ENCODE results near the gene NXT1.

Gene NXT1

GRCh38 chr20:23311947-23312506 lies 38.6 kb upstream of the NXT1 start:
- no peaks in the 10 kb centered on the region for H3K36me3 ChIP-seq (ENCODE audit: control insufficient read depth, low read depth, low read length)
- H3K4me1 ChIP-seq (ENCODE audit: control insufficient read depth, low read depth, low read length): no peaks in the 10 kb centered on the region
- H3K9ac ChIP-seq (ENCODE audit: low read length): no peak overlapping the region
- no peaks in the 10 kb centered on the region for H3K27me3 ChIP-seq (ENCODE audit: control insufficient read depth, insufficient read depth, low read length)
- H3K4me3 ChIP-seq (ENCODE audit: low read length): no peak overlapping the region
- H3K27ac ChIP-seq (ENCODE audit: low read length): no peak overlapping the region
- no peaks in the 10 kb centered on the region for H3K9me3 ChIP-seq (ENCODE audit: control insufficient read depth, low read depth, low read length)

GRCh38 chr20:23313271-23313670 lies 37.3 kb upstream of the NXT1 start:
- Histone ChIP-seq H3K9ac (ENCODE audit: low read length) (no peak overlapping the region), H3K36me3 (ENCODE audit: control insufficient read depth, low read depth, low read length) (no peaks in the 10 kb centered on the region), H3K4me1 (ENCODE audit: control insufficient read depth, low read depth, low read length) (no peaks in the 10 kb centered on the region), H3K4me3 (ENCODE audit: low read length) (no peak overlapping the region), H3K27me3 (ENCODE audit: control insufficient read depth, insufficient read depth, low read length) (no peaks in the 10 kb centered on the region), H3K9me3 (ENCODE audit: control insufficient read depth, low read depth, low read length) (no peaks in the 10 kb centered on the region), H3K27ac (ENCODE audit: low read length) (no peak overlapping the region)

DNA sequence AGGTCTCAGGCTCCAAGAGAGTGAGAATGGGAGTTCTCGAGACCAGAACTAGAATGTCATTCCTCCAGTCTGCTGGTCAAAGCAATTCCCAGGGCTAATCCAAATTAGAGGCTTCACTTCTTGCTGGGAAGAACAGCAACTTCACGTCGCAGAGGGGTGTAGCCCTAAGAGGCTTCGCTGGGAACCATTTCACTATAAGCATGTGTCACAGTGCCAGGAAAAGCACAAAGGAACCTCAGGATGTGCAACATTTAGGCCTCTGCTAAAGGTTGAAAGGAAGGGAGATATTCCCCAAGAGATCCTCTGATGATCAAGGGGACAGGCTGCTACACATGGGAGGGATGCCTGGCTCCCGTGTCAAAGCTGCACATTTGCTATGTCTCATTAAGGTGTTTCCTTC lies 35.9 kb upstream of the NXT1 start:
- Histone ChIP-seq H3K9me3 (ENCODE audit: control insufficient read depth, low read depth, low read length) (no peaks in the 10 kb centered on the region), H3K27ac (ENCODE audit: low read length) (no peak overlapping the region), H3K4me3 (ENCODE audit: low read length) (no peak overlapping the region), H3K9ac (ENCODE audit: low read length) (no peak overlapping the region), H3K36me3 (ENCODE audit: control insufficient read depth, low read depth, low read length) (no peaks in the 10 kb centered on the region), H3K4me1 (ENCODE audit: control insufficient read depth, low read depth, low read length) (no peaks in the 10 kb centered on the region), H3K27me3 (ENCODE audit: control insufficient read depth, insufficient read depth, low read length) (no peaks in the 10 kb centered on the region)

DNA sequence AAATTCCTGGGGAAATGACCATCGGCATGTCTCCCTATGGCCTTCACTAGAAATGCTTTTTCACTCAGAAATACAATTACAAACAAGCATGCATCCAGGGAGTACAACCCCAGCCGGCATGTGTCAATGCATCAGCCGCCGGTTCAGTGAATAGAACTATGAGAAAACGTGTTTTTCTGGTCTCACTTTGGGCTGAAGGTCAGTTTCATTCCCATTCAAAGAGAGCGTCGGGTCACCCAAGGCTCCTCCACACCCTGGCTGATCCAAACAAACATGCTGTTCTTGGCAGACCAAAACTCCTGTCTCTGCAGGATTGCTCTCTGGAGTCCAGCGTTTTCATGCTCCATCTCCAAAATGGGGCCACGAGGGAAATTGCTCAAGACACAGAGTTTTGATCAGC lies 35.5 kb upstream of the NXT1 start:
- H3K9me3 ChIP-seq (ENCODE audit: control insufficient read depth, low read depth, low read length): no peaks in the 10 kb centered on the region
- H3K4me3 ChIP-seq (ENCODE audit: low read length): no peak overlapping the region
- no peak overlapping the region for H3K27ac ChIP-seq (ENCODE audit: low read length)
- no peaks in the 10 kb centered on the region for H3K27me3 ChIP-seq (ENCODE audit: control insufficient read depth, insufficient read depth, low read length)
- no peak overlapping the region for H3K9ac ChIP-seq (ENCODE audit: low read length)
- H3K4me1 ChIP-seq (ENCODE audit: control insufficient read depth, low read depth, low read length): no peaks in the 10 kb centered on the region
- H3K36me3 ChIP-seq (ENCODE audit: control insufficient read depth, low read depth, low read length): no peaks in the 10 kb centered on the region

GRCh38 chr20:23316626-23317025 lies 34.0 kb upstream of the NXT1 start:
- Histone ChIP-seq H3K4me3 (ENCODE audit: low read length) (no peak overlapping the region), H3K27ac (ENCODE audit: low read length) (no peak overlapping the region), H3K27me3 (ENCODE audit: control insufficient read depth, insufficient read depth, low read length) (no peaks in the 10 kb centered on the region), H3K9ac (ENCODE audit: low read length) (no peak overlapping the region), H3K36me3 (ENCODE audit: control insufficient read depth, low read depth, low read length) (no peaks in the 10 kb centered on the region), H3K9me3 (ENCODE audit: control insufficient read depth, low read depth, low read length) (no peaks in the 10 kb centered on the region), H3K4me1 (ENCODE audit: control insufficient read depth, low read depth, low read length) (no peaks in the 10 kb centered on the region)

GRCh38 chr20:23317081-23317480 lies 33.5 kb upstream of the NXT1 start:
- Histone ChIP-seq H3K27me3 (ENCODE audit: control insufficient read depth, insufficient read depth, low read length) (no peaks in the 10 kb centered on the region), H3K9ac (ENCODE audit: low read length) (no peak overlapping the region)

DNA sequence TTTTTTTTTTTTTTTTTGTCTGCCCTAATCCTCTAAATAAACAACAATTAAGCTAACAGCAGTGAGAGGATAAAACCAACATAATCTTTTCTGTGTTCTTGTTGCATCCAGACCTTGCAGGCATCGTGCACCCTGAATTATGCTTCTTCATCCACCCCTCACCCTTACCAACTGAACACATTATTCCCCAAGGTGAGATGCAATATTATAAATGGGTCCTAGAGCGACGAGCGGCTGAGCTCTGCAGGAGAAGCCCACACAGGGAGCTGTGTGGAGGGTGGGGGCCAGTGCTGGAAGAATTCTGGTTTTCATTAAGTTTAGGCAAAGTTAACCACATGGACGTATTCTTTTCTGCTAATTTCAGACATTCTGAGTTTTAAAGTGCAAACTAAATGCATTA lies 32.2 kb upstream of the NXT1 start:
- H3K27me3 ChIP-seq (ENCODE audit: control insufficient read depth, insufficient read depth, low read length): no peaks in the 10 kb centered on the region
- H3K9ac ChIP-seq (ENCODE audit: low read length): no peak overlapping the region
- H3K9me3 ChIP-seq (ENCODE audit: control insufficient read depth, low read depth, low read length): no peaks in the 10 kb centered on the region
- no peak overlapping the region for H3K4me3 ChIP-seq (ENCODE audit: low read length)
- no peak overlapping the region for H3K27ac ChIP-seq (ENCODE audit: low read length)
- H3K36me3 ChIP-seq (ENCODE audit: control insufficient read depth, low read depth, low read length): no peaks in the 10 kb centered on the region
- H3K4me1 ChIP-seq (ENCODE audit: control insufficient read depth, low read depth, low read length): no peaks in the 10 kb centered on the region

More at GRCh38 chr20:23317081-23317480, 33.5 kb upstream of the NXT1 start:
- Histone ChIP-seq H3K9me3 (ENCODE audit: control insufficient read depth, low read depth, low read length) (no peaks in the 10 kb centered on the region), H3K4me1 (ENCODE audit: control insufficient read depth, low read depth, low read length) (no peaks in the 10 kb centered on the region), H3K4me3 (ENCODE audit: low read length) (no peak overlapping the region), H3K36me3 (ENCODE audit: control insufficient read depth, low read depth, low read length) (no peaks in the 10 kb centered on the region), H3K27ac (ENCODE audit: low read length) (no peak overlapping the region)

DNA sequence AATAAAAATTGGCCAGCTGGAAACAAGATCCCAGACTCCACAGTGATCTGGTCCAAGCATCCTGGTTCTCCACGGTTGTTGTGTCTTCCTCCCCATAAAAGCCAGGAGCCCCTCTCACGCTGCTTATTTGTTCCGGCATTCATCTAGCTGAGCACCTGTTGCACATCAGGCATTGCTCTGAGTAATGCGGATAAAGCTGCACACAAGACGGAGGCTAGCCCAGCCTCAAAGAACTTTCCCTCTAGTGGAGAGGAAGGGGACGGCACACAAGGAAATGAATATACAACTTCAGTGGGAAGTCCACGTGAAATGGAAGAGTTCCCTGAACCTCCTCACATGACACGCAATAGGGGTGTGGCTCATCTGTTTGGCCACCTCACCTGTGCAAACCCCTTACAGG lies 30.3 kb upstream of the NXT1 start:
- Histone ChIP-seq H3K9me3 (ENCODE audit: control insufficient read depth, low read depth, low read length) (no peaks in the 10 kb centered on the region), H3K4me3 (ENCODE audit: low read length) (no peak overlapping the region), H3K36me3 (ENCODE audit: control insufficient read depth, low read depth, low read length) (no peaks in the 10 kb centered on the region), H3K27ac (ENCODE audit: low read length) (no peak overlapping the region), H3K4me1 (ENCODE audit: control insufficient read depth, low read depth, low read length) (no peaks in the 10 kb centered on the region), H3K9ac (ENCODE audit: low read length) (no peak overlapping the region), H3K27me3 (ENCODE audit: control insufficient read depth, insufficient read depth, low read length) (no peaks in the 10 kb centered on the region)

DNA sequence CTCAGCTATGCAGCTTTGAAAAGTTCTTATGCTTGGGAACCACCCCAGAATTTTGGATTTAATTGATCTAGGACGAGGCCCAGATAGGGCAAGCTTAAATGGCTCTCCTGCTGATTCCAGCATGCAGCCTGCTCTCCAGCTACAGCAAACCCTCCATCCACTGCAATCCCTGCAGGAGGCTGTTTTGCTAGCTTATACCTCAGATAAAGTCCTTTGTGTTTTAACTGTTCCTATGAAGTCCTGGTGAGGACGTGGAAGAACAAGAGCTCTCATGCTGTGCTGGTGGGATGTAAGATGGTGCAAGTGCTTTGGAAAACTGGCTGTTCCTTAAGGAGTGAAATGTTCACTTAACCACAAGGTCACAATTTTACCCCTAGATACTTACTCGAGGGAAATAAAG lies 25.5 kb upstream of the NXT1 start:
- H3K9ac ChIP-seq (ENCODE audit: low read length): no peak overlapping the region
- H3K27me3 ChIP-seq (ENCODE audit: control insufficient read depth, insufficient read depth, low read length): no peaks in the 10 kb centered on the region
- H3K9me3 ChIP-seq (ENCODE audit: control insufficient read depth, low read depth, low read length): no peaks in the 10 kb centered on the region
- no peak overlapping the region for H3K4me3 ChIP-seq (ENCODE audit: low read length)
- no peaks in the 10 kb centered on the region for H3K36me3 ChIP-seq (ENCODE audit: control insufficient read depth, low read depth, low read length)
- no peak overlapping the region for H3K27ac ChIP-seq (ENCODE audit: low read length)
- H3K4me1 ChIP-seq (ENCODE audit: control insufficient read depth, low read depth, low read length): no peaks in the 10 kb centered on the region

DNA sequence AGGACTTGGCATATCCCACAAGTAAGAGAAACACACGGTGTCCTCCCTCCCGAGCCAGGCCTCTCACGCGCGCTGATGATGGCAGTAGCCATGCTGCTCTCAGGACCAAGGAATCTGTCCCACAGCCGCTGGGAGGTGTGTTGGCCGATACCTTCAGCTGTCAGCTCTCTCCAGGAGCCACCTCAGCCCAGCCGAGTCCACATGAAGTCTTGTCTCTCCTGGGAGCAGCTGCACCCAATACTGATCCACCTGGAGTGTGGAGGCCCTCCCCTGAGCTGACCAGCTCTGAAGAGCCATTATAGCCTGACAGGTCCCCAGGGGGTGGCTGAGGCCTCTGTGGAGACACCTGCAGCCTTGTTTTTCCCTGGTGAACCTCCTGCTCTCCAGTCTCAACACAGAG lies 23.8 kb upstream of the NXT1 start:
- H3K27ac ChIP-seq (ENCODE audit: low read length): no peak overlapping the region
- H3K36me3 ChIP-seq (ENCODE audit: control insufficient read depth, low read depth, low read length): no peaks in the 10 kb centered on the region
- H3K9me3 ChIP-seq (ENCODE audit: control insufficient read depth, low read depth, low read length): no peaks in the 10 kb centered on the region
- H3K9ac ChIP-seq (ENCODE audit: low read length): no peak overlapping the region
- H3K4me3 ChIP-seq (ENCODE audit: low read length): no peak overlapping the region
- no peaks in the 10 kb centered on the region for H3K27me3 ChIP-seq (ENCODE audit: control insufficient read depth, insufficient read depth, low read length)
- no peaks in the 10 kb centered on the region for H3K4me1 ChIP-seq (ENCODE audit: control insufficient read depth, low read depth, low read length)

DNA sequence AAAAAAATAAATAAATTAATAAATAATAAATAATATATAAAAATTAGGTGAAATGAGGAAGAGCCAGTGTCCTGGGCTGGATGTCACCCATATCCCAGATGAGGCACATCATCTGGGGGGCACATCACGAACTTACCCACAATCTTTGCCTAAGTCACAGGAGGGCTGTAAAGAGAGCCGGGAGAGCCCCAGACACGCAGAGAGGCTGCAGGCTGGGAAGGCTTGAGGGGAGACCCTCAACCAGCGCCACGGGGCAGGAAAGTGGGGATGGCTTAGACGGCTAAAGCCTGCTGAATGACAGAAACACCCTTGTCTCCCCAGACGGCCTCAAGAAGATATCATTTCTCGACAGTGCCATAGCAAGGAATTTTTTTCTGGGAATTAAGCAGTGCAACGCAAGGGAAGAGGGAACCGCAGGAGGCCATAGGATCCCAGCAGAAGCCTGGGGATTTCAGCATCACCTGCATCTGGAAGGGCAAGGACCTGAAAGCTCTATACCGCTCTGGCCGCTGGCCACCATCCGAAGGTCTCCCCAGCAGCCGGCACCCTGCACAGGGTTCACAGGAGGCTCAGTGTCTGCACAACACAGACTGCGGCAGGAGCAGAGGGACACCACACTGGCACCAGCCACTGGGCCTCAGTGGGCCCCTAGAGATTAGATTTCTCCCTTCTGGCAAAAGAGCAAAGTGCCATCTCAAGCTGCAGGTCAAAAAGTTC lies 22.8 kb upstream of the NXT1 start:
- H3K27me3 ChIP-seq (ENCODE audit: control insufficient read depth, insufficient read depth, low read length): no peaks in the 10 kb centered on the region
- no peaks in the 10 kb centered on the region for H3K36me3 ChIP-seq (ENCODE audit: control insufficient read depth, low read depth, low read length)
- H3K27ac ChIP-seq (ENCODE audit: low read length): no peak overlapping the region
- H3K4me3 ChIP-seq (ENCODE audit: low read length): no peak overlapping the region
- H3K9me3 ChIP-seq (ENCODE audit: control insufficient read depth, low read depth, low read length): no peaks in the 10 kb centered on the region
- no peak overlapping the region for H3K9ac ChIP-seq (ENCODE audit: low read length)
- H3K4me1 ChIP-seq (ENCODE audit: control insufficient read depth, low read depth, low read length): no peaks in the 10 kb centered on the region

All from iPS-18a (cell line).